ENCODE data around the gene RALGPS1. TPM values are rescaled to one million over a fixed set of nuclear protein-coding genes. Genes with fewer than 3 reads are reported as not detected.
A peak's percentile ranks its signal among the peaks of the same experiment; 100 is the strongest.

The RALGPS1 gene
- total and polyA plus RNA-seq, 2 of the 13 experiments (the other 11 are each of a cell fraction or from before 2014, with no cell fraction given), result 3.7 to 6.5 TPM

- Histone ChIP-seq H3K9ac (ENCODE audit: insufficient read depth, low read depth, low read length) (no peak overlapping the region), H3K27me3 (ENCODE audit: control insufficient read depth in 1 of 2, insufficient read depth in 2 of 2, low read length in 2 of 2) (peaks cover 0 to 4% of the 10 kb centered on the region in 2 experiments; a peak in 2 of 5 replicates), H3K9me3 (ENCODE audit: low read length) (no peaks in the 10 kb centered on the region), H3K79me2 (ENCODE audit: insufficient read depth, low read length) (no peaks in the 10 kb centered on the region), H3K4me2 (ENCODE audit: low read depth, low read length) (no peak overlapping the region), H3K4me3 (replicated peaks in 1 of 3; ENCODE audit: insufficient read depth in 1 of 3, low read depth in 2 of 3, low read length in 3 of 3) (no peak overlapping the region), H4K20me1 (ENCODE audit: insufficient read depth, low read length) (no peaks in the 10 kb centered on the region), H3K4me1 (ENCODE audit: insufficient read depth, low read length) (peaks cover 27% of the 10 kb centered on the region), H3K36me3 (replicated peaks in 1 of 2; ENCODE audit: control insufficient read depth in 1 of 2, insufficient read depth in 2 of 2, low read length in 2 of 2) (no peaks in the 10 kb centered on the region), H2AFZ (ENCODE audit: low read length) (no peak overlapping the region), H3K27ac (ENCODE audit: extremely low read length, insufficient read depth, low read length) (no peak overlapping the region)
- DNase-seq (ENCODE audit: low spot score), result no peak
- in situ Hi-C loops (cut with HindIII; ENCODE audit: extremely low pct_ligation_motif_present, low pct_unique_long_range_greater_than_20kb), result no loop called here
- FAIRE-seq, result no peak
- ATAC-seq, result no peak
- no TSS peak for BruUV-seq (replicated peaks)
- intact Hi-C loops (cut with micrococcal nuclease; ENCODE audit: unreplicated experiment), result no loop called here
- CTCF ChIA-PET (ENCODE audit: low intra/inter-chr PET ratio, low total read pairs), result no interaction called here
- POLR2A ChIA-PET, result interaction anchor here (1.0 kb wide), 1 partner anchor 174 kb away, joined by 3 read pairs; the partner anchor contains the start of gene SLC2A8
- 52% methylated on average over 15 of the region's 15 CpGs for WGBS (ENCODE audit: low lambda C conversion rate)
- TF ChIP-seq IRF9 (CRISPR knock-in tag; IDR thresholded peaks at IDR 0.05; ENCODE audit: borderline replicate concordance), result no peak
- TF ChIP-seq ZNF234 (CRISPR knock-in tag; conservative IDR thresholded peaks at IDR 0.05), result no peak
- no peak for TF ChIP-seq ZNF317 (CRISPR knock-in tag; IDR thresholded peaks at IDR 0.05)
These were observed 308.0 kb downstream of the RALGPS1 start for GRCh38 chr9:127222388-127223095.

DNA sequence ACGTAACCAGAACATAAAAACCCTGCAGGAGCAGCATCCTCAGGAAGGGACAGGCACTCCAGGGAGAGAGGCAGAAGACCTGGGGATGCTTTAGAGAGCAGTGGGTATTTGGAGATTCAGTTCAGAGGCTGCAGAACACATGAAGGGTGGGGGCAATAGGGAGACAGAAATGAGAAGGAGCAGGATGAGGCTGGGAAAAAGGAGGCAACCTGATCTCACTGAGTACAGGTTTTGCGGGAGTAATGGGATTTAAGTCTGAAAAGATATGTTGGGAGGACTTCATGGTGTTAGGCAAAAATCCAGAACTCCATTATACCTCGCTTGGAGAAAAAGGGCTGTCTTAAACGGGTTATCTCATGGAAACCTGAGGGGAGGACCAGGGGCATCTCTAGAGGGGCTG lies 308.7 kb downstream of the RALGPS1 start:
- ATAC-seq, result no peak
- Histone ChIP-seq H3K4me3 (replicated peaks in 1 of 3; ENCODE audit: insufficient read depth in 1 of 3, low read depth in 2 of 3, low read length in 3 of 3) (no peak overlapping the region), H3K27me3 (ENCODE audit: control insufficient read depth in 1 of 2, insufficient read depth in 2 of 2, low read length in 2 of 2) (peaks cover 0 to 4% of the 10 kb centered on the region in 2 experiments; a peak in 2 of 5 replicates), H3K9me3 (ENCODE audit: low read length) (no peaks in the 10 kb centered on the region), H3K9ac (ENCODE audit: insufficient read depth, low read depth, low read length) (no peak overlapping the region), H4K20me1 (ENCODE audit: insufficient read depth, low read length) (no peaks in the 10 kb centered on the region), H3K4me1 (ENCODE audit: insufficient read depth, low read length) (peaks cover 27% of the 10 kb centered on the region), H3K79me2 (ENCODE audit: insufficient read depth, low read length) (no peaks in the 10 kb centered on the region), H2AFZ (ENCODE audit: low read length) (no peak overlapping the region), H3K4me2 (ENCODE audit: low read depth, low read length) (0 out of 2 replicates have a peak overlapping the region, but pooled peaks have one; percentile 97), H3K36me3 (replicated peaks in 1 of 2; ENCODE audit: control insufficient read depth in 1 of 2, insufficient read depth in 2 of 2, low read length in 2 of 2) (no peaks in the 10 kb centered on the region), H3K27ac (ENCODE audit: extremely low read length, insufficient read depth, low read length) (no peak overlapping the region)
- CTCF ChIA-PET (ENCODE audit: low intra/inter-chr PET ratio, low total read pairs), result no interaction called here
- DNase-seq (ENCODE audit: low spot score), result no peak
- POLR2A ChIA-PET, result interaction anchor here (1.9 to 3.6 kb wide), 4 partner anchors 9 to 173 kb away, joined by 6 to 40 read pairs (median 8); partner anchors contain the start of gene SLC2A8
- no peak for FAIRE-seq
- intact Hi-C loops (cut with micrococcal nuclease; ENCODE audit: unreplicated experiment), result no loop called here
- in situ Hi-C loops (cut with HindIII; ENCODE audit: extremely low pct_ligation_motif_present, low pct_unique_long_range_greater_than_20kb), result no loop called here
- TF ChIP-seq ISX (CRISPR knock-in tag; conservative IDR thresholded peaks at IDR 0.05) (no peak), POLR2G (IDR thresholded peaks at IDR 0.05; ENCODE audit: low read depth, low read length) (no peak), KDM3A (CRISPR knock-in tag; IDR thresholded peaks at IDR 0.05; ENCODE audit: low read depth) (no peak), ZNF644 (CRISPR knock-in tag; IDR thresholded peaks at IDR 0.05; ENCODE audit: low read depth) (no peak), MXI1 (IDR thresholded peaks at IDR 0.05; ENCODE audit: borderline replicate concordance, low read depth, low read length) (no peak), CBFB (CRISPR knock-in tag; IDR thresholded peaks at IDR 0.05) (no peak)
- TF ChIP-seq, protein P1, sequence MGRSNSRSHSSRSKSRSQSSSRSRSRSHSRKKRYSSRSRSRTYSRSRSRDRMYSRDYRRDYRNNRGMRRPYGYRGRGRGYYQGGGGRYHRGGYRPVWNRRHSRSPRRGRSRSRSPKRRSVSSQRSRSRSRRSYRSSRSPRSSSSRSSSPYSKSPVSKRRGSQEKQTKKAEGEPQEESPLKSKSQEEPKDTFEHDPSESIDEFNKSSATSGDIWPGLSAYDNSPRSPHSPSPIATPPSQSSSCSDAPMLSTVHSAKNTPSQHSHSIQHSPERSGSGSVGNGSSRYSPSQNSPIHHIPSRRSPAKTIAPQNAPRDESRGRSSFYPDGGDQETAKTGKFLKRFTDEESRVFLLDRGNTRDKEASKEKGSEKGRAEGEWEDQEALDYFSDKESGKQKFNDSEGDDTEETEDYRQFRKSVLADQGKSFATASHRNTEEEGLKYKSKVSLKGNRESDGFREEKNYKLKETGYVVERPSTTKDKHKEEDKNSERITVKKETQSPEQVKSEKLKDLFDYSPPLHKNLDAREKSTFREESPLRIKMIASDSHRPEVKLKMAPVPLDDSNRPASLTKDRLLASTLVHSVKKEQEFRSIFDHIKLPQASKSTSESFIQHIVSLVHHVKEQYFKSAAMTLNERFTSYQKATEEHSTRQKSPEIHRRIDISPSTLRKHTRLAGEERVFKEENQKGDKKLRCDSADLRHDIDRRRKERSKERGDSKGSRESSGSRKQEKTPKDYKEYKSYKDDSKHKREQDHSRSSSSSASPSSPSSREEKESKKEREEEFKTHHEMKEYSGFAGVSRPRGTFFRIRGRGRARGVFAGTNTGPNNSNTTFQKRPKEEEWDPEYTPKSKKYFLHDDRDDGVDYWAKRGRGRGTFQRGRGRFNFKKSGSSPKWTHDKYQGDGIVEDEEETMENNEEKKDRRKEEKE (IDR thresholded peaks at IDR 0.05), result no peak
- WGBS (ENCODE audit: low lambda C conversion rate), result 60% methylated on average over 4 of the region's 4 CpGs
- no TSS peak for BruUV-seq (replicated peaks)

All from HepG2 (cell line).